ENCODE results near the gene CACNA2D3.
A peak's percentile ranks its signal among the peaks of the same experiment; 100 is the strongest.

The CACNA2D3 gene

DNA sequence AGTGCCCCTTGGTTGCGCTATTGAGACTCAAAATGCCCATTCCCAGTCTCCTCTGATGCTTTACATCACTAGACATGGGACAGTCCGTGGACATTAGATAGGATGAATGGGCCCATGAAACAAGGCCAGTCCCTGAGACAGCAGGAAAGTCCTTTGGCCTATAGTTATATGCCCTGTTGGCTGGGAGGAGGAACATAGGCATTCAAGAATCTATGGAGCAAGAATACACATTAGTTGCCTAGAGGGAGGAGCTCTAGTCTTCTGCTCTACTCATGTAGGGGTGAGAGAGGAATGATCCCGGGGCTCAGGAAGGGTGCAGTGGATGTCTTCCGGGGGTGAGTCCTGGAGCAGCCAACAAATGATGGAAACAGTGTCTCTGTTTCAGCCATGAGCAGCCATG is 863.5 kb downstream of the CACNA2D3 start:
- no peak for DNase-seq

DNA sequence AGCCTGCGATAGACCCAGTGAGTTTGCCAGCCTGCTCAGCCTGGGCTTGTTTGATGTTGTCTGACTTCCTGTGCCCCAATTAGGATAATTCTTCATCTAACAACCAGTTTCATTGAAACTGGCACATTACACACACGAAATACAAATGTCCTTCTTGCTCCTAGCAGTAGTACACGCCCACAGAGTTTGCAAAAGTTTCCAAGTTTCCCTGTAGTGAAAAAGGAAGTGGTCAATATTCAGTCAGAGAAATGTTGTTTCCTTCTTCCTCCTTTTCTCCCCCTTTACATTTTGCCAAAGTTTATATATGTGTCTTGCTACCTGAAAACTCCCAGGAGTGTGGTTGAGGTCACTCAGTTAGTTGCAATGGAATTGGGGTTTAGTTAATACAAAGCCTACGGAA is 863.9 kb downstream of the CACNA2D3 start:
- DNase-seq: no peak

GRCh38 chr3:54987719-54988118 is 865.4 kb downstream of the CACNA2D3 start:
- DNase-seq: no peak

- no peak for DNase-seq
Observed at GRCh38 chr3:54988302-54988837, 866.0 kb downstream of the CACNA2D3 start.

GRCh38 chr3:54988838-54989630 is 866.7 kb downstream of the CACNA2D3 start:
- peak in 1 of 58 donors; percentile 11 for DNase-seq

DNA sequence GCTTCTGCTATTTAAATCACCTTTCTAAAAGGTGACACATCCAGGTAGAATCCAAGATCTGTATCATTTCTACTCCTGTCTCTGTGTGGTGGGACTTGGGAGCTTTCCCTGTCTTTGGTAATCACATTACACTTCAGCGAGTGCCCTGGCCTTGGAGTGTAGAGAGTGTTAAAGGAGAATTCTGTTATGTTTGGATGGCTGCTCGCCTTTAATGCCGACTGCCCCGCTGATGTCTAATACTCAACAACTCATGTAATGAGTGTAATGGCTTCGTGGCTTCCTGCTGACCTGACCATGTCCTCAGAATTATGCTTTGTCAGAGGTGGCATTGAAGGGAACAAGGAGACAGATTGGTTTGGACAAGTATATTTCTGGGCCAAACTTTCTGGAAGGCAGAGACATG is 871.8 kb downstream of the CACNA2D3 start:
- DNase-seq: no peak

DNA sequence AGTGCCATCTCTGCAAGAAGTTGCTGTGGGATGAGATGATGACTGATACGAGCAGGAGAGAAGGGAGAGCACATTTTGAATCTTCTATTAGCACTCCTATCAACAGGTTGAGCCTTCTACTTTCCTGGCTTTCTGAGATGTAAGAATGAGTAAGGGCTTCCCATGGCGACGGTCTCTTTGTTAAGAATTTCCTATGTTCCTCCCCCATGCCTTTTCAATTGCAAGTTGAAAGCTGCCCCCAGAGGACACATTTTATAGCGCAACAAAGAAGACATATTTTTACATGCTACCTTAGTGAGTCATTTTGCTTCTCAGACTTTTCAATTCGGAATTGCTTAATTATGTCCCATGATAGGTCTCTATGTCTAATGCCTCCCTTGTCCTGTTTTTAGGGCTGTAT is 876.8 kb downstream of the CACNA2D3 start:
- peak in 1 of 58 donors; percentile 12 for DNase-seq

DNA sequence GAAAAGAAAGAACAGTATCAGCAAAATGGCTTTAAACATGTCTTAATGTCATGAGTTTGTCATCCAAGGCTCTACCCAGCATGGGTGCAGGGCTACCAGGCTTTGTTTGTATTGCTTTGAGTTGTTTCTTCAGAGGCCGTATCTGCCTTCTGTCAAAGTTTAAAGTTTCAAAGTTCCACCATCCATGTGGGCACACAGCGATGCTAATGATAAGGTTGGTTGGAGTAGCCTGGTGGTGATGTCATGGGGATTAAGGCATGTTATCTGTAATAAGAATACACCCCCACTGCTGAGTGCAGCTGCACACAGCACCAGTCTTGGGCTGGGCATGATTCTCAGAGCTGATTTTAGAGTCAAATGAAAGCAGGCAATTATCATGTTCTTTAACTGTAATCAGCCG is 877.5 kb downstream of the CACNA2D3 start:
- DNase-seq: no peak

- DNase-seq: peak in 2 of 58 donors; percentile 5 to 26
Observed at GRCh38 chr3:55000546-55000945, 878.2 kb downstream of the CACNA2D3 start.

DNA sequence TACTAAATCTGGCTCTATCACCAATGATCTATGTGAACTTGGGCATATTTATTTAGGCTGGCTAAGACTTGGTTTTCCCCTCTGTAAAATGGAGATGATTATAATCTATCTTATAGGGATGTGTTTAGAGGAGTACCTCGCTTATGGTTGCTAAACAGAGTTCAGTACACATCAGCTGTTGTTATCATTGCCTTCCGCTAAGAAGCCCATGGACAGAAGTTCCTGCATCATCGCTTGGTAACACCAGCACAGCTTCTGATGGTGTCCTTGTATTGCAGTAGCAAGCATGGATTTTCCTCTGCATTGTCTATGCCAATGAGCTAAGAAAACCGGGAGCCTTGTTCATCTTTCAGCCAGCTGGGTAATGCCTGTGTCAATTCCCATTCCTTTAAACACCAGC is 878.6 kb downstream of the CACNA2D3 start:
- DNase-seq: no peak

DNA sequence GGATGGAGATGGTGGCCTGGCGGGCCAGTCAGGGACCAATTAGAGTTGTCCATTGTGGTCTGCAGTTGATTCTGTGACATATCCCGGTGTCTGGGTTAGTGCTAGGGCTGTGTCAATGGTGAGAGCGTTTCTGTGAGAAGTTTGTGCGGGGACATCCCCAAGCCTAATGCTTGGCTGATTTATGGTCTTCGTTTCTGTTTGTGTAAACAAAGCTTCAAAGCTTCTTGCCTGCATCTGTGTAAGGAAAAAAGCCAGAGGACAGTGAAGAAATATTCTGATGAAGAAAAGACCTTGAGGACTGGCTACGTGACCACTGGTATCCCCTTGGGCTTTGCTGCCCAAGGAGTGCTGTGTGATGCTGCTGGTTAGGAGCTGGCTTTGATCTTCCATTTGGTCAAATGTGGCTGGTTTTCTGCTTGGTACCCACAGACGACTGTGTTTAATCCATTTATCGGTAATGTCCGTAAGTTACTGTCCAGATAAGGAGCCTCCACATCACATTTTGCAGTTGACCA is 880.1 kb downstream of the CACNA2D3 start:
- DNase-seq: no peak

- no peak for DNase-seq
Observed at GRCh38 chr3:55006244-55006676, 883.9 kb downstream of the CACNA2D3 start.

- DNase-seq: no peak
Observed at GRCh38 chr3:55007971-55008370, 885.6 kb downstream of the CACNA2D3 start.

- no peak for DNase-seq
Observed at GRCh38 chr3:55009372-55009771, 887.0 kb downstream of the CACNA2D3 start.

- DNase-seq: no peak
Observed at GRCh38 chr3:55012091-55012490, 889.7 kb downstream of the CACNA2D3 start.

DNA sequence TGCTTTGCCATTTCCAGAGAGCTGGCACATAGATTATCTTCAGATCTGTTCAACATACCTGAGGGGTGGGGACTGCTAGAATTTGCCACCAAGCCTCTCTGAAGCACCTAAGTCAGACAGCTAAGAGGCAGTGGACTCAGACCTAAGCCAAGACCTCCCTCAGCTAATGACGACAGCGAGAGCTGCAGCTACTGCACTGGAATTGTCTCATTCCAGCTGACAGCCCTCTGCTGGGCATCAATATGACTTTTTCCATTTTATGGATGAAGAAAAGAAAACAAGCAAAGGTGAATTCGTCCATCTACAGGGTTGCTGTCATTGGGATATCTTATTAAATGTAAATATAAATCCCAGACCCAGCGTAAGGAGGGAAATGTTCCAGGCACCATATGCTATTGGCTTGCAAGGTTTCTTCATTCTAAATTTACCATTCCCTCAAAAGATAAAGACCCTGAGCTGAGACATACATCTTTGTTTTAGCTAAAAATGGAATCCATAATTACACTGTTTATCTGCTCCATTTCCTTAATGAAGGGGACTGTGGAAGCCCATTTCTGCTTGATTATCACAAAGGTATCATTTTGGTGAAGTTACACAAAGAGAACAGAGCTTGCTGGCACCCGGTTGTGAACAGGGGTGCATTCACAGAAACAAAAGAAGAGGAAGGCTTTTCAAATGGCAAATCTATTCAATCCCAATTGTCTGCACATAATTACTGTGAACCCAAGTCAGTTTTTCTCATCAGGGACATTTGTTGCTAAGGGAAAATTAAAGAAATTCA is 891.0 kb downstream of the CACNA2D3 start:
- DNase-seq: peak in 2 of 58 donors; percentile 7 to 9

DNA sequence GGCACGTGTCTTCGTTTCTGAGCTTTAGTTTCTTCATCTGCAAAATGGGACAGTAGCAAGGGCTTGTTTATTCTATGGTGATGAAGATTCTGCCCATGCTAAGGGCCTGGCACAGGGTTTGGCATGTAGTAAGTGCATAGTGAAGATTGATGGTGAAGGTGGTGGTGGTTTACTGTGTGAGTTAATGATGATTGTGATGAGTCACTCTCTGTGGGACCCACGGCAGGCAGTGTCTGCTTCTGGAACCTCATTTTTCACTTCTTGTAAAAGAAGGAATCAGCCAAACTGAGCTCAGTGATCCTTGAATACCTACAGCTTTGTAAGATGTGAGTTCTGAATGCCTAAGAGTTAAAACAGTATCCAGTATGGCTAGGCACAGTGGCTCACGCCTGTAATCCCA is 891.7 kb downstream of the CACNA2D3 start:
- no peak for DNase-seq

DNA sequence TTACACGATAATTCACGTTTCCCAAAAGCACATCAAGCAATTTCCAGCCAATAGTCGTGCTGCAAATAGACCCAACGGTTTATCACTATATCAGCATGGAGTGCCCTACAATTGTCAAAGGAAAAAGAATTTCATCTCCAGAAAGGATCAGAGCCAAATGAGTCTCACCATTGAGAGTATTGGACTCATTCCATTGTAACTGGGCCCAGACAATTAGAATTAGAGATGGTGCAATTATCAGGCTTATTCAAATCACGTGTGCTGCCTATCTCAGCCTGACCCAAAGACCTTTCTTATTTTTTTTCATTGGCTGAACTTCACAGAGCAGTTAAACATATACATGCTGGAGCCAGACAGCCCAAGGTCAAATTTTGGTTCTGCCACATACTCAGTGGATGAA is 892.6 kb downstream of the CACNA2D3 start:
- no peak for DNase-seq

- DNase-seq: no peak
Observed at GRCh38 chr3:55017876-55018275, 895.5 kb downstream of the CACNA2D3 start.

DNA sequence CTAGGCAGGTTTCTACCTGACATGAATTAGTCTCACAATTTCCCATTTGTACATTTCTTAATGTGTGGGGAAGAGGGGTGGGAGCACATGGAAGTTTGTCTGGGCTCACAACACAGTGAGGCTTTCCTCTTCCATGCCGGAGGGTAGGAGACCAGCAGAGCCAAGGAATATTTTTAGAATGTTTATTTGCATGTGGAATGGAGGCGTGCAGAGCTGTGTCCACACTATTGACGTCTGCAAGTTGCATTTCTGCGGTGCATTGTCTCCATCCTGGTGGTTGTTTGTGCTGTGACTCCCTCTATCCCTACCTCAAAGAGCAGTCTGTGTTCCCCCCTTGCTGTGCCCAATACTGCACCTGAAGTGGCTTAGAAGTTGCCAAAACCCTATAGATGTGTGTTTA is 908.6 kb downstream of the CACNA2D3 start:
- DNase-seq: no peak

- no peak for DNase-seq
Observed at GRCh38 chr3:55036883-55037577, 914.7 kb downstream of the CACNA2D3 start.

- no peak for DNase-seq
Observed at GRCh38 chr3:55042591-55042990, 920.2 kb downstream of the CACNA2D3 start.
